ENCODE results near the gene PTPN12.

The PTPN12 gene

GRCh38 chr7:77665161-77665560 is 128.1 kb downstream of the PTPN12 start:
- no peak for DNase-seq

DNA sequence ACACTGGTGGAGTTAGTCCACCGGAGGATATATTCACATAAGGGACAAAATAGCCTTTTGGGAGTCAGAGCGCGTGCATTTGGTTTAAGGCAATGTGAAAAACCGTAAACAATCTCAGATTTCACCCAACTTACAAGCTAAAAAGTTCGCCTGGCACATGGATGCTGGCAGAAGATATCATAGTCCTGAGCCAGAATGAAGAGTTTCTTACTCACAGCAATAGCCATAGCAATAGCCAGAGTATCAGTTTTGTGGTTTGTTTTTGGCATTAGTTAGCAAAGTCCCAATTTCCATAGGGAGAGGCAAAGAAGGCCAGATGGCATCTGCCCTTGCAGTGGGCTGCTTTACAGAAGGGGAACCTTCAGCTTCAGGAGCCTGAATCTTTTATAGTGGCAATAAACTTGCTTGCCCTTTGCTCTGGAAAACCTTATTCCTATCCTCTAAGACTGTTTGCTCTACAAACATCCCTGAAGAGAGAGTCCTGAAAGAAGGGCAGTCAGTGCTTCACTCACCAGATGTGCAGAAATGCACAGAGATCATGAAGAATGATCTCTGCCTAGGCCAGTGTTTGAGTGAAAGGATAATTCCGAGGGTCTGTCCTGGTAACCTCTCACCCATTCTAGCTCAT is 130.5 kb downstream of the PTPN12 start:
- DNase-seq, result no peak

DNA sequence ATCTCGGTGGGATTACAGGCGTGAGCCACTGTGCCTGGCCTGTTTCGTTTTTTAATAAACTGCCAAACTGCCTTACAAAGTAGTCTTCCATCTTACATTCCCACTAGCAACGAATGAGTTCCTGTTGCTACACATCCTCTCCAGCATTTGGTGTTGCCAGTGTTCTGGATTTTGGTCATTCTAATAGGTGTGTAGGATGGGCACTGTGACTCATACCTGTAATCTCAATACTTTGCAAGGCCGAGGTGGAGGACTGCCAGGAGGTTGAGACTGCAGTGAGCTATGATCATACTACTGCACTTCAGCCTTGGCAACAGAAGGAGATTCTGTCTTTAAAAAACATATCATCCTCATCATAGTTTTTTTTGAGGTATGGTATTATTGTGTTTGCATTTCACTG is 137.8 kb downstream of the PTPN12 start:
- no peak for DNase-seq

DNA sequence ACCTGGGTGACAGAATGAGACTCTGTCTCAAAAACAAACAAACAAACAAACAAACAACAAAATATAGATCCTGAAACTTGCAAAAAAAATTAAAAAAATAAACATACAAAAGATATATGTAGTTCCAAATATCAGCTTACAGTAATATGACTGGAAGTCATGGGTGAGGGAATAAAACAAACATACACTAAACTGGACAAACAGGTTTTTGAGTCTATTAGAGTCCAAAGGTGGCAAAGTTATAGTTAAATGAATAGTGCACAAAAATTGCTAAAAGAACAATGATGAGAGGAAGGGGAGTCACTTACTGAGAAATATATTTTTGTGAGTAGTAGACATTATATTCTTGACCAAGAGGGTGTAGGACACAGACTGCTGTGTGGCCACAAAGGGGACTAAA is 142.5 kb downstream of the PTPN12 start:
- no peak for DNase-seq

GRCh38 chr7:77680266-77680665 is 143.2 kb downstream of the PTPN12 start:
- DNase-seq, result no peak

DNA sequence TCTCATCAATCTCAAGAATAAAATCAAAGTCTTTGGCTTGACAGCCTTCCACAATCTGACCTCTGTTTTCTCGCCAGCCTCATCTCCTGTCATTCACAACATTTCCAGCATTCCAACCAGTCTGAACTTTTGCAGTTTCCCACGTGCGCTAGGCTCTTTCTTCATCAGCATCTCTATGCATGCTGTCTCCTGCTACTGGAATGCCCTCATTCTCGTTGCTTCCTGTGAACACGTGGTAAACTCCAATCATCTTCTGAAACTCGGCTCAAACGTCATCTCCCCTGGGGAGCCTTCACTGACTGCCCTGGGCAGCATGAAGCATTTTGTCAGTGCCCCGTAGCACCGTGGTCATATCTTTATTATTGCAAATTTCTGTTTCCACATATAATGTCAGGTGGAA is 146.9 kb downstream of the PTPN12 start:
- no peak for DNase-seq

- no peak for DNase-seq
These were observed 148.1 kb downstream of the PTPN12 start for GRCh38 chr7:77685233-77685632.

DNA sequence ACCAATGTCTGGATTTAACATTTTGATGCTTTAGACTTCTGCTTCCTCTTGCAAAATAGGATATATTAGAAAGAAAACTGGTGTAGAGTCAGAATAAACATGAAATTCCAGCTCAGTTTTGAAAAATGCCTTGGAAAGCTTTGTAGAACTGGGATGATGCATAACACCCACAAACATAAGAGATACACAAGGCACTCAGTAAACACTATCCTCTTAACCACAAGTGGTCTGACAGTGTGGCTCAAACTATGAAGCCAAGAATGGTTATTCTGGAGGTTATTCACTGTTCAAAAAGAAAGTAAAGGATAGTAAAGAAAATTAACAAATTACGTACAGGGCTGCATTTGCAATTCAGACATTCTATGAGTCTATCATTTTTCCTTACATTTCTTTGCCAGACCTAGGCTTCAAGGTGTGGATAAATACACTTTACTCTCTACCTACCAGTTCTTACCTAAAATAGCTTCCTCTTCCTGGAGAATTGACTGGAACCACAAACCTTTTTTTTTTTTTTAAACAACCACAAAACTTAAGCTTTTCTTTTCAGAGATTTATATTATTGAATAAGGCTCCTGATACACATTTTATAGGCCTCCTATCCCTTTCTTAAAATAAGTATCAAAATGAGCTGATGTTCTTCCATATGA is 150.1 kb downstream of the PTPN12 start:
- DNase-seq, result no peak

DNA sequence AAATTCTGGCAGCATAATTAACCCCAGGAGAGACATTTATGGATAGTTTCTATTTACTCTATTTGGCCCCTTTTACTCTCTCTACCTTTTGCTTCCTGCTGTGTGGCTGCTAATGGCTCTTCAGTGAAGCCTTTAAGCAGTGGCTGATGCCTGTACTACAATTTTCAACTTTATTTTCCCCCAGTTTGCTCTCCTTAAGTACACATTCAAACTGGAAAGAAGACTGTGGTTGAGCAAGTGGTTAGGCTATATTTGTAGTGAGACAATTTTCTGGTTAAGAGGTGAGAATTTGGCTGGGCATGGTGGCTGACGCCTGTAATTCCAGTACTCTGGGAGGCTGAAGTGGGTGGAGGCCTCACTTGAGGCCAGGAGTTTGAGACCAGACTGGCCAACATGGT is 150.7 kb downstream of the PTPN12 start:
- no peak for DNase-seq
